ENCODE measurements around the gene CHRNG.

- no peak for TF ChIP-seq CTCF (IDR thresholded peaks at IDR 0.05; ENCODE audit: insufficient read depth, low read length, poor library complexity, severe bottlenecking)
- TF ChIP-seq EZH2phosphoT487 (conservative IDR thresholded peaks at IDR 0.05; ENCODE audit: low read length): no peak
Measured at GRCh38 chr2:232539298-232540231, at the start of gene CHRNG.

Measured in SU-DHL-6 (cell line).